NOMO-1 treated with DMSO at 0.1 percent for 48 hours (cell line): ENCODE results near the gene ZNF569.
"Not testable (repeated sequence)": the region's sequence is repeated elsewhere in the genome, so short reads cannot be mapped to it uniquely, and the experiment has no call there.

ENCODE experiments used
- DNase-seq: peaks from one replicate; lab custom pipeline; 2025; ENCODE audit not compliant: unreplicated experiment; lab: John Stamatoyannopoulos, UW

ZNF569 gene

DNA sequence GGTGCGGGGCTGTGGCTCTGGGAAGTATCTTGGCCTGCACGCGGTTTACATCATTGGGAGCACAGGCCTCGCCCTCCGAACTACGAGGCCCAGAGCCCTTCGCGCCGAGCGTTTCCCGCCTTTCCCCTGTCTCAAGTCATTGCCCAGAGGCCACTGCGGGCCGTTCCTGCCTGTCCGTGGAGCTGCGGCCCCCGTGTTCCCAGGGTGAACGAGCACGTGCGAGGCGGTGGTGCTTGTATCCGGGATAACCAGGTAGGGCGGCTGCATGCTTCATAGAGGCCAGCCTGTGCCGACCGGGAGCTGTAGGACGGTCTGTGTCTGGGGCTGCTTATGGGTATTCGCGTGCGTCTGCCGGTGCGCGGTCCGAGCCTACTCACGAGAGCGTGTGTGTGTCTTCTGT, 63.8 kb downstream of the ZNF569 start:
- no peak for DNase-seq

DNA sequence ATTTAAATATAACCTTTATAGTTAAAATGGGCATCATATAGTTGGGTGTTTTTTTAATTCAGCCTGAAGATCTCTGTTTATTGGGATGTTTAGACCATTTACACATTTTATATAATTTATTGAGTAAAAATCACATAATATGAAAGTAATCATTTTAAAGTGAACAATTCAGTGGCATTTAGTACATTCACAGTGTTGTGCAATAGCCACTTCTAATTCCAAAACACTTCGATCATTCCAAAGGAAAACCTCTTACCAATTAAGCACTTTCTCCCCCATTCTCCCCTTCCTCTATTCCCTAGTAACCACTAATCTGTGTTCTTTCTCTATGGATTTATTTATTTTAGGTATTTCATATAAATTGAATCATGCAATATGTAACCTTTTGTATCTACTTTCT, 66.2 kb downstream of the ZNF569 start:
- DNase-seq: no peak

DNA sequence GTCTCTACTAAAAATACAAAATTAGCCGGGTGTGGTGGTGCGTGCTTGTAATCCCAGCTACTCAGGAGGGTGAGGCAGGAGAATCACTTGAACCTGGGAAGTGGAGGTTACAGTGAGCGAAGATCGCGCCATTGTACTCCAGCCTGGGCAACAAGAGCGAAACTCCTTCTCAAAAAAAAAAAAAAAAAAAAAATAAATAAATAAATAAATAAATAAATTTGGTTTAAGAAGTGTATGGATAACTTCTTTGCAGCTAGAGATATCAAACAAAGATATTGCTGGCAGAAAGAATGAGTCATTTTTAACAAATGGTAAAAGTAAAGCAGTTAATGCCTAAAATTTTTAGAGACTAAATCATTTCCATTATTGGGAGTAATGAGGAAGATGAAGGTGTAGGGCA, 75.8 kb downstream of the ZNF569 start:
- not testable (repeated sequence) for DNase-seq

DNA sequence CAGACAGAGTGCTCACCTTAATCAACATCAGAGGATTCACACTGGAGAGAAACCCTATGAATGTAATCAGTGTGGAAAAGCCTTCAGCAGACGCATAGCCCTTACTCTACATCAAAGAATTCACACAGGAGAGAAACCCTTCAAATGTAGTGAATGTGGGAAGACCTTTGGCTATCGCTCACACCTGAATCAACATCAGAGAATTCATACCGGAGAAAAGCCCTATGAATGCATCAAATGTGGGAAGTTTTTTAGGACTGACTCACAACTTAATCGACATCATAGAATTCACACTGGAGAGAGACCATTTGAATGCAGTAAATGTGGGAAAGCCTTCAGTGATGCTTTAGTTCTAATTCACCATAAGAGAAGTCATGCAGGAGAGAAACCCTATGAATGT, 78.0 kb downstream of the ZNF569 start:
- no peak for DNase-seq

DNA sequence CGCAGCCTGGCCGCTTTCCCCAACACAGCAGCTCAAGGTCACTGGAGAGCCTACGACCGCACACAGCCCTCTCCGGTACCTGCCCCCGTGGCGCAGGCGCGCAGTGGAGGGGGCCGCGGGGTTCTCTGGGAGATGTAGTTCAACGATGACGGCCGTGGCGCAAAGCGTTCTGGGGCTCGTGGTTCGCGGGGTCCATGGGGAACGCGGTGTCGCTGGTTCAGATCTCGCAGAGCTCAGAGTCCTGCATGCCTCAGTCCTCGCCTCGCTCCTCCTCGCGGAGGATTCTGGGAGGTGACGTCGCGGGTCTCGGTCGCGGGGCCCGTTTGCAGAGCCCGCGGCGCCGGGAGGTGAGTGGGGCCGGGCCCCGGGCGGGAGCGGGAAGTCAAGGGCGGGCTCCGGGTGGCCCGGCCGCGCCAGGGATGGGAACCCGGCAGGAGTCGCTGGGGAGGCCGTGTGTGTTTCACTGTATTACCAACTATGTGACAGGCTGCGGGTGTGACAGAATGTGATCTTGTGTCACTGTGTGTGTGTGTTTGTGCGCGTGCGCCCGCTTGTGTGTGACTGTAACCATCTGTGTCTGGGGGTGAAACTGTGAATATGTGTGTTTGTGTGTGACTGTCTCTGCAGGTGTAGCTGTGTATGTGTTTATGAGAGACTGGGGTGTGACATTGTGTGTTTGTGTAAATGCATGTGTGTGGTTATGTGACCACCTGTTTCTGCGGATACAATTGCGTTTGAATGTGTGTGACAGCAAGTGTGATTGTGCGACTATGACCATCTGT, 96.2 kb downstream of the ZNF569 start, which contains the start of gene ZNF527:
ZNF527 (plus strand) TSS at position 220 of the 782 bp plus-strand sequence. CDS start 3,100 bp downstream, outside the sequence.
- peak; percentile 97 for DNase-seq

DNA sequence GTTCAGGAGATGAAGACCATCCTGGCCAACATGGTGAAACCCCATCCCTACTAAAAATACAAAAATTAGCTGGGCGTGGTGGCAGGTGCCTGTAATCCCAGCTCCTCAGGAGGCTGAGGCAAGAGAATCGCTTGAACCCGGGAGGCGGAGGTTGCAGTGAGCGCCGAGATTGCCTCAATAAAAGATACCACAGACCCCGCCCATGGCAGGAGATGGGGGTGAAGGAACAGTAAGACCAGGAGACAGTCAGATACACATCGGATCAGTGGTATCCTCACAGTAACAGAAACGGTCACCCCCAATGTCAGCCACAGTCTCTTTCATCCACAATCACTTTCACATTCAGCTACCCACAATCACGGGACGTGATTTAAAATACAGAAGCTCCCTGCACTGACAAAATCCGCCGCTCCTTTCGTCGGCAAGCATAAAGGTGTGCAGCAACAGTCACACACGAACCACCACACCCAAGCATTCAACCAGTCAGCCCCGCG, 96.8 kb downstream of the ZNF569 start:
- not testable (repeated sequence) for DNase-seq

DNA sequence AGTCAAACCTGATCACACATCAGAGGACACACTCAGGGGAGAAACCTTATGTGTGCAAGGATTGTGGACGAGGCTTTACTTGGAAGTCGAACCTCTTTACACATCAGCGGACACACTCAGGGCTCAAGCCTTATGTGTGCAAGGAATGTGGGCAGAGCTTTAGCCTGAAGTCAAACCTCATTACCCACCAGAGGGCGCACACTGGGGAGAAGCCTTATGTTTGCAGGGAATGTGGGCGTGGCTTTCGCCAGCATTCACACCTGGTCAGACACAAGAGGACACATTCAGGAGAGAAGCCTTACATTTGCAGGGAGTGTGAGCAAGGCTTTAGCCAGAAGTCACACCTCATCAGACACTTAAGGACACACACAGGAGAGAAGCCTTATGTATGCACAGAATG, 104.5 kb downstream of the ZNF569 start:
- no peak for DNase-seq

DNA sequence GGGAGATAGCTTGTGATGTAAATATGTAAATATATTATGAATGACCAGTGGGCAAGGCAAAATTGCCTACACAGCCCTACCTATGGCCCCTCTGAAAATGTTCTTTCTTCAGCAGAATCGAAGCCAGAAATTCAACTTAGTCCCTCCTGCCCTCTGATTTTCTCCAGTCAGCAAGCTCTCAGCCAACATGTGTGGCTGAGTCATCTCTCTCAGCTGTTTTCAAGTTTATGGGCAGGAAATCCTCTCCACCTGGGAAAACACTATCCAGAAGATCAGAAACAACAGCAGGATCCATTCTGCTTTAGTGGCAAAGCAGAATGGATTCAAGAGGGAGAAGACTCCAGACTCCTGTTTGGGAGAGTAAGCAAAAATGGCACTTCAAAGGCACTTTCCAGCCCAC, 105.2 kb downstream of the ZNF569 start:
- no peak for DNase-seq
